HG03196 (cell line): ENCODE results near the gene IL17RB.

Source experiments
- ATAC-seq: cut with Tn5 transposase; IDR thresholded peaks from one replicate; pipeline ENCODE4 v1.9.1; 2021; ENCODE audit not compliant: unreplicated experiment

The IL17RB gene

GRCh38 chr3:53828581-53828980 lies 17.8 kb upstream of the IL17RB start:
- ATAC-seq, result no peak

- ATAC-seq, result no peak
Observed at GRCh38 chr3:53829605-53830004, 16.8 kb upstream of the IL17RB start.

GRCh38 chr3:53830944-53831343 lies 15.4 kb upstream of the IL17RB start:
- no peak for ATAC-seq

DNA sequence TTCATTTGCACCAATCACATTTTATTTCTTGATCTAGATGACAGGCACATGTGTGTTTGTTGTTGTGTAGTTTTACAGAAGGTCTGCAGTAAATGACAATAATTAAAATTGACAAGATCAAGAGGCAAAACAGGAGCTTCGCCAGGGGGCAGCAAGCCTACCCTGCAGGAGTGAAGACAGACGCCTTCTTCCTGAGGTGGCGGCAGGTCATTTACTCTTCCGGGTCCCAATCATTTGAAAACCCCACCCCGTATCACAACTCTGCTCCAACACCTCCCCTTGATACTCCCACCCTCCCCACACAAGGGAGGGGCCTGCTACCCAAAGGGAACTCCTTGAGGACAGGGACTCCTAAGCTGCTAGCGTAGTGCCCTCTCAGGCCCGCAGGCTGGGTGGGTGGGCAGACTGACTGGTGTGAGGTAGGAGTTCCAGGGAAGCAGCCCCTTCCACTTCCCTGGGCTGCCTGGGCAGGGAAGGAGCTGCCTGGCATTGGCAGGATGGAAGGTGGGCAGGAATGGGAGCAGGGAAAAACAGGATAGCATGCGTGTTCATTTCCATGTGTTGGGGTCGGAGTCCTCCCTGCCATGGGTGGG lies 13.2 kb upstream of the IL17RB start:
- no peak for ATAC-seq

- no peak for ATAC-seq
Observed at GRCh38 chr3:53833700-53834099, 12.7 kb upstream of the IL17RB start.

- ATAC-seq, result no peak
Observed at GRCh38 chr3:53834429-53835095, 11.8 kb upstream of the IL17RB start.

DNA sequence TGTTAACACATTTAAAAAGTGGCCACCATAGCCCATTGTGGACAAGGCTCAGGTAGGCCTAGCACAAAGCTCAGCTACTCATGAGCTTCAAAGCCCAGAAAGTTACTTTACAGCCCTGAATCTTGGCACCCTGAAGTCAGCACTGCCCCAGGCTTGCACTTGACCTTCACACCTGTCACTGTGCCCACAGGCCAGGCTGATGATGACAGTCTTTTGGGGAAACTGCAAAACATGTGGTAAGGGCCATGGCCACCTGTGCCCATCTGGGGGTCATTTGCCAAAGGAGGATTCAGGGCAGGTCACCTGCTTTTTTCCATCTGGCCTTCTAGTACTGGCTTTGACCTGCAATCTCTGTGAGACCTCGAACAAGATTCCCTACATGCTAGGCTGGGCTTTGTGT lies 11.1 kb upstream of the IL17RB start:
- ATAC-seq, result no peak

DNA sequence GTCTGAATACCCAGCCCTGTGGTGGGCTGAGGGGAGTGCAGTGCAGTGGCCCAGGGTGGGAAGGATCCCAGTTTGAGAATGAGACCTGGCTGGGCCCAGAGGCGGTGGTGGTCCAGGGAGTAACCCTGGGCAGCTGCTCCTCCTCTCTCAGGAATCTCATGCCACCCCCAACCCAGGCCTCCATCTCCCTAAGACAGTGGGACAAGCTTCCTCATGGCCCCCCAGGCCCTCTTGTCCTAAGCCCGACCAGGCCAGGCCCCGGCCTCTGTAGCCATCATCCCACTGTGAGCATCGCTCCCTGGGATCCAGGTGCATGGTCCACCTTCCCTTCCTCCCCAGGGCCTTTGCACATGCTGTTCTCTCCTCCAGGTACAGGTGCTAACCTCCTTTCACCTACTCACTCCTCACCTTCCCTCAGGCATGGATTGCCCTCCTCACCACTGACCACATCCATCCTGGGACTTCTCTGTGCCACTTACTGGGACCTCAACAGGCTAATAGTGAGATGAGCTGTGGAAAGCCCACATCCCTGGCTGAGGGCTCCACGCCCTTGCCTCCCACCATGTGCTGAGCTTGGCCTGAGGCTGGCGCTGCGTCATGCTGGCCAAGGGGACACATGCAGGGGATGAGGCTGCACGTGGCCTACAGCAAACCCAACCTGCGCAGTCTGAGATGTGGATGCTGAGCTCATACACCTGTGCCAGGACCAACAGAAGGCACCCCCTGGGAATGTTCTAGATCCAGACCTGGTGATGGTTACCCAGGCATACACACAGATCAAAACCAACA lies 10.1 kb upstream of the IL17RB start:
- ATAC-seq, result no peak

DNA sequence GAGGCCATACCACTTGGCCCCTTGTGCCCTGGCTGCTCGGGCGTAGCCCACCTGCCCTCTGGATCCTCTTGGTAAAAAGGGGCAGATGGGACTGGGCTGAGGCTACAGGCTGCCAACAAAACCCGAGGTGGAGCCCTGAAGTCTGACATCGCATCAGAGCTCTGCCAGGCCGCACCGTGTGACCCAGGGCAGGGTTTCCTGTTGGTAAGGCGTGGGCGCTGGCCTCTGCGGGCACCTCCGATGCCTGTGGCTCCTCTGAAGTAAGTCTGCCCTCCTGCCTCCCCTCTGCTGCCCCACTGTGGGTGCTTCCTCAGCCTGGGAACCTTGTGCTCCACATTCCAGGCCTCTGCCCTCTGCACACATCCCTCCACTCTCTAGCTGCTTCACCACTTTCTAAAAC lies 9.0 kb upstream of the IL17RB start:
- no peak for ATAC-seq

DNA sequence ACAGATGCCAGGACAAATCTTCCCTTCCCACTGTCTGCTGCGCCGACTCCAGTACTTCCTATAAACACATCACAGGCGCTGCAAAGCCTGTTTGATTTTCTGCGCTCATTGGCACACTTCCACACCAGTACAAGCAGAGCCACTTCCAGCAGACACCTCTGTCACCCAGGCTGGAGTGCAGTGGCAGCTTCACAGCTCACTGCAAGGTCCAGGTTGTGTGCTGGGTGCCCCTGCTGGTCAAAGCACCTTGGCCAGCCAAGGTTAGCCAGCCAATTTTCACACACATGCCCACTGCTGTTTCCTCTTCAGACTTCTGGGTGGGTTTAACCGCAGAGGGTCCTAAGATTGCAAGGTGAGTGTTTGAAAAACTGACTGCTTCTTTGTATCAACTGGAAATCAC lies 5.1 kb upstream of the IL17RB start:
- ATAC-seq, result no peak

DNA sequence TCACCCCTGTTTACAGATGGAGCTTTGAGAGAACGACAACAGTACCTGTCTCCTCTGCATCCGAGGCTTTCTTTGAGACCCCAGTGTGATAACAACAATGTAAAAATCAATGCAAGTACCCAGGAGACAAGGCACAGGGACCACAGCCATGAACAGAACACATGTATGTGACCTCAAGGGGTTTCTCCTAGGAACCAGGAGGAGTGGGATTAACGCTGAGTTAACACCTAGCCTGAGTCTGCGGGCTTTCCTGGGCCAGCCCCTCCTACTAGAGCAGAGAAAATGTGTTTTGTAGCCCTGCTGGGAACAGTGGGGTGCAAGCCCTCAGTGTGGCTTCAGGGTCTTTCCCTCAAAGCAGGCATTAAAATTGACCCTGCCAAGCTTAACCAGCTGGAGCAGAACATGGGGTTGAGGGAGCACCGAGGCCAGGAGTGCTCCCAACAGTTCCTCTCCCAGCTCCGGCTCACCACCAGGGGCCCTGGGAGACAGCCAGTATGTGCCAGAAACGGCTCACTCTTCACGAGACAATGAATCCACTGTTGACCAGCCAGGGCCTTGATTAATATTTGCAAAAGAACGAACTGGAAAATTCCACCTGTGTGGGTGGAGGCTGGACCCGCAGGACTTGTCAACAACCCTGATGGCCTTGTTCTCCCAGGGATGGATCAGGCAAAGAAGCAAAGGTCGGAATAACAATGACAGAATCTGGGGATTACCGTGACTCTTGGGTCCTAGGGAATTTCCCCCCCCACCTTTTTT lies 3.8 kb upstream of the IL17RB start:
- no peak for ATAC-seq

DNA sequence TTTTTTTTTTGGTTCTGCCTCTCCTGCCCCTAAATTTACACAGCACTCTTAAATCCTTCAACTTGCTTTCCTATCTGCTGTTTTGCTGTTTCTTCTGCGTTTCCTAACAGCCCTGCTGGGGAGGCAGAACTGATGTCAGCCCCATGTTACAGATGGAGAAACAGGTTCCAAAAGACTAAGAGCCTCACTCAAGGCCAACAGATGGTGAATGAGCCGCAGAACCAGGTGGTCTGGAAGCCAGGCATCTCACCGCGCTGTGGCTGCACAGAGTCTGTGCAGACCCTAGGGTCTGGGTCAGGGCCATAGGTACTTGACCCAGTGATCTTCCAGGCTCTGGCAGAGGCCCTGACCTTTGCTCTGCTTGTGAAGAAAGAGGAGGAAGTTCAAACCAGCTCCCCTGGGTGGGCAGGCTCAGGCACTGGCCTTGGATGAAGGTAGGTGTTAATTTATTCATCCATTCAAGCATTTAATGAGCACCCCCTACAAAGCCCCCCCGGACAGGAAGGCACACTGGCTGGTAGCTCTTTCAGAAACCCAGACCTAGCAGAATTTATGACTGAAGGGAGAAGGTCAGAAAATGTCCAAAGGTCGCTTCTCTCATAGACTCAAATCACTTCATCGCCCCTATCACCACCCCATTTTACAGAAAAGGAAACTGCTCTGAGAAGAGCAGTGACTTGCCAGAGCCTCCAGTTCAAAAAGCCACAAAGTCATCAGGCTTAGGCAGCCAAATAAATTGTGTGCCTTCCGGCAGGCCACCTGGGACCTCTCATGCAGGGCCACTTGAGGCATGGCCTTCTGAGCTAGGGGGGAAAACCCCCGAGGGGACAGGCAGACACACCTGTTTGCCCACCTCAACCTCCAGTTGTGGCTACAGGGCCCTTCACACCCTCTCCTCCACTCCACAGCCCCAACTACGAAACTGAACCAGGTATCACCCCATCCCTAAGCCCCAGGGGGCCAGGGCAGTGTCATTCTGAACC lies 2.9 kb upstream of the IL17RB start:
- peak; percentile 46 for ATAC-seq

- peak; percentile 6 for ATAC-seq
Observed at GRCh38 chr3:53844262-53845102, 1.9 kb upstream of the IL17RB start.

- ATAC-seq, result no peak
Observed at GRCh38 chr3:53845103-53845880, 1.1 kb upstream of the IL17RB start.

DNA sequence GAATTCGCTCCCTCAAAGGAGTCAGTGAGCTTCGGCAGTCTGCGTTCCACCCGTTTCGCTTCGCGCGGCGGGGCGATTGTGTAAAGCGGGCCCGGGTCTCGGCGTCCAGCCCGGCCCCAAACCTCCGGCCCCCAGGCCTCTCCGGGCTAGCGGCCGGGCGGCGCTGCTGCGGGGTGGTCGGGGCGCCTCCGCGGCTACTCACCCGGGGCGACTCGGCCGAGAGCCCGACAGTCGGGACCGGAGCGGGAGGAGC lies 561 bp upstream of the IL17RB start:
- no peak for ATAC-seq

- ATAC-seq, result no peak
Observed at GRCh38 chr3:53846851-53847155, 435 bp downstream of the IL17RB start.

GRCh38 chr3:53849916-53850315 lies 3.5 kb downstream of the IL17RB start:
- ATAC-seq, result no peak

DNA sequence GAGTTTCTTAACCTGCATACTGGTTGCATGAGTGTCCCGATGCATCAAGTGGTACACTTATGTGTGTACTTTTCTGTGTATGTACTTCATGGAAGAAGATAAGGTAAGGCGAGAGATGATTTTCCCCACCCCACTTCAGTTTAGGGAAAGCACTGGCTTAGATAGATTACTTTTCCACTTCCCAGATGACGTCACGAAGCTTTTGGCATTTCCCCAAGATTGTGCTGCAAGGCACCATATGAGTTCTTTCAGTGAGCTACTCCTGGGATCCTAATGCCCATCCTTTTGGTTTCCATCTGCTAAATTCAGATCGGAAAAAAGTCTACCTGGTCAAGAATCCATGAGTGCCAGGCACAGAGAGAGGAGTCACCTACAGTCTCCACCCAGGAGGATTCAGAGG lies 4.5 kb downstream of the IL17RB start:
- ATAC-seq, result no peak

- ATAC-seq, result no peak
Observed at GRCh38 chr3:53856964-53857363, 10.6 kb downstream of the IL17RB start.
